ENCODE measurements around the gene SRGAP1. TPM values are rescaled to one million over a fixed set of nuclear protein-coding genes. Genes with fewer than 3 reads are reported as not detected.

The SRGAP1 gene
- polyA plus RNA-seq, 1 donor (not counting 4 experiments of a cell fraction or from before 2014, with no cell fraction given) = 4.5 TPM

DNA sequence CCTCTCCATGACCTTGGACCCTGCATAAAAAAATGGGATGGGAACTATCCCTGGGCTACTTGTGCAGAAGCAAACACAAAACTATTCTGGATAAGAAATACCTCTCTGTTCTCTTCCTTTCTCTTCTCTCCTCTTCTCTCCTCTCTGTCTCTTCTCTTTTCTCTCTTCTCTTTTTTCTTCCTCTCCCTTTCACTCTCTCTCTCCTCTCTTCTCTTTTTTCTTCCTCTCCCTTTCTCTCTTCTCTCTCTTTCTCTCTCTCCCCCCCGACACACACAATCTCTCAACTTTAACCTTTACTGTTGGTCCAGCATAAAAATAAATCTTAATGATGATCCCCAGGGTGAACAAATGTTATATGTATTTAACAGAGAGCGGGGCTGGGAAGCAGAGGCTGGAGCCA, 141.4 kb downstream of the SRGAP1 start:
- Histone ChIP-seq H3K27me3 (ENCODE audit: control insufficient read depth, extremely low read depth, insufficient read depth, low read length) (no peaks in the 10 kb centered on the region), H3K9me3 (ENCODE audit: control insufficient read depth, low read depth, low read length) (no peaks in the 10 kb centered on the region), H3K4me1 (ENCODE audit: control insufficient read depth, extremely low read depth, insufficient read depth, low read length) (peaks cover 2% of the 10 kb centered on the region), H3K36me3 (ENCODE audit: control insufficient read depth in 2 of 2, extremely low read depth in 1 of 2, insufficient read depth in 2 of 2, low read length in 2 of 2) (peaks cover 2 to 19% of the 10 kb centered on the region in 2 experiments), H3K9me1 (ENCODE audit: control insufficient read depth, extremely low read depth, insufficient read depth, low read length) (no peaks in the 10 kb centered on the region), H3K4me2 (ENCODE audit: control insufficient read depth, extremely low read depth, insufficient read depth, low read depth, low read length) (no peak overlapping the region), H2AFZ (ENCODE audit: control insufficient read depth, low read length) (no peak overlapping the region), H4K20me1 (ENCODE audit: control insufficient read depth, extremely low read depth, insufficient read depth, low read length) (no peaks in the 10 kb centered on the region), H3K79me2 (ENCODE audit: control insufficient read depth, insufficient read depth, low read length) (peaks cover 4% of the 10 kb centered on the region), H3K27ac (ENCODE audit: control insufficient read depth, insufficient read depth, low read length) (no peak overlapping the region), H3K9ac (ENCODE audit: control insufficient read depth, extremely low read depth, insufficient read depth, low read length) (no peak overlapping the region), H3K4me3 (ENCODE audit: control insufficient read depth in 2 of 3, extremely low read depth in 1 of 3, insufficient read depth in 2 of 3, low read depth in 1 of 3, low read length in 3 of 3) (no peak overlapping the region)
- FAIRE-seq (no peak), DNase-seq (ENCODE audit: low read depth, low spot score) (no peak)
- TF ChIP-seq EZH2 (IDR thresholded peaks at IDR 0.05; ENCODE audit: low read length) = no peak
- TF ChIP-seq, protein P1, sequence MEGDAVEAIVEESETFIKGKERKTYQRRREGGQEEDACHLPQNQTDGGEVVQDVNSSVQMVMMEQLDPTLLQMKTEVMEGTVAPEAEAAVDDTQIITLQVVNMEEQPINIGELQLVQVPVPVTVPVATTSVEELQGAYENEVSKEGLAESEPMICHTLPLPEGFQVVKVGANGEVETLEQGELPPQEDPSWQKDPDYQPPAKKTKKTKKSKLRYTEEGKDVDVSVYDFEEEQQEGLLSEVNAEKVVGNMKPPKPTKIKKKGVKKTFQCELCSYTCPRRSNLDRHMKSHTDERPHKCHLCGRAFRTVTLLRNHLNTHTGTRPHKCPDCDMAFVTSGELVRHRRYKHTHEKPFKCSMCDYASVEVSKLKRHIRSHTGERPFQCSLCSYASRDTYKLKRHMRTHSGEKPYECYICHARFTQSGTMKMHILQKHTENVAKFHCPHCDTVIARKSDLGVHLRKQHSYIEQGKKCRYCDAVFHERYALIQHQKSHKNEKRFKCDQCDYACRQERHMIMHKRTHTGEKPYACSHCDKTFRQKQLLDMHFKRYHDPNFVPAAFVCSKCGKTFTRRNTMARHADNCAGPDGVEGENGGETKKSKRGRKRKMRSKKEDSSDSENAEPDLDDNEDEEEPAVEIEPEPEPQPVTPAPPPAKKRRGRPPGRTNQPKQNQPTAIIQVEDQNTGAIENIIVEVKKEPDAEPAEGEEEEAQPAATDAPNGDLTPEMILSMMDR (optimal IDR thresholded peaks at IDR 0.05 in 1 of 3, IDR thresholded peaks at IDR 0.05 in 1 of 3, conservative IDR thresholded peaks at IDR 0.05 in 1 of 3; ENCODE audit: extremely low read depth in 1 of 3, insufficient read depth in 2 of 3, low read length in 3 of 3) = no peak
- dilution Hi-C loops (cut with MboI; ENCODE audit: extremely low pct_ligation_motif_present, low sequenced_read_pairs) = no loop called here

DNA sequence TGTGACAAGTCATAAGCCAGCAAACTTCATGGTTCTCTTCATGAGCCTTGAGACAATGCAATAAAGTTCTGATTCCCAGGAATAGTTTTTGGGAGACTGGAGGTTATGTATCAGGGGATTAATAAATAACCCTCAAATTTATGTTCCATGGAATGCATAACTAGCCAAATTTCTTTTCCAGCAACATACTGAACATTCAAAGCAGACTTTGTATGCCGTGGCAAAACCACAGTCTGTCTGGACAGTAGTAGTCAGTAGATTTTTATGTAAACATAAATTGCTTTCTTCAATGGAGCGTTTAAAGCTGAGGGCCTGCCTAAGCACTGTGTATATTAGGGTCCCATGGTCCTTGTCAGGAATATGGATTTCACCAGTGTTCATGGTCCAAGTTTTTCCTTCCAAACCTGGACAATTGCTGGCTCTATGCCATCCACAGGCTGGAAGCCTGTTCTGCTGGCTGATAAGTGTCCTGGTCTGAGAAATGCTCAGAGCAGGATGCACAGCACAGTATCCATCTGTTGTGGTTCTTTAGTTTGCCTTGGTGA, 144.9 kb downstream of the SRGAP1 start:
- Histone ChIP-seq H3K4me2 (ENCODE audit: control insufficient read depth, extremely low read depth, insufficient read depth, low read depth, low read length) (no peak overlapping the region), H3K9me3 (ENCODE audit: control insufficient read depth, low read depth, low read length) (no peaks in the 10 kb centered on the region), H3K79me2 (ENCODE audit: control insufficient read depth, insufficient read depth, low read length) (no peaks in the 10 kb centered on the region), H3K4me3 (ENCODE audit: control insufficient read depth in 2 of 3, extremely low read depth in 1 of 3, insufficient read depth in 2 of 3, low read depth in 1 of 3, low read length in 3 of 3) (no peak overlapping the region), H3K27me3 (ENCODE audit: control insufficient read depth, extremely low read depth, insufficient read depth, low read length) (no peaks in the 10 kb centered on the region), H3K36me3 (ENCODE audit: control insufficient read depth in 2 of 2, extremely low read depth in 1 of 2, insufficient read depth in 2 of 2, low read length in 2 of 2) (peaks cover 2 to 25% of the 10 kb centered on the region in 2 experiments), H3K4me1 (ENCODE audit: control insufficient read depth, extremely low read depth, insufficient read depth, low read length) (peaks cover 13% of the 10 kb centered on the region), H2AFZ (ENCODE audit: control insufficient read depth, low read length) (no peak overlapping the region), H3K9ac (ENCODE audit: control insufficient read depth, extremely low read depth, insufficient read depth, low read length) (no peak overlapping the region), H3K27ac (ENCODE audit: control insufficient read depth, insufficient read depth, low read length) (no peak overlapping the region), H4K20me1 (ENCODE audit: control insufficient read depth, extremely low read depth, insufficient read depth, low read length) (no peaks in the 10 kb centered on the region), H3K9me1 (ENCODE audit: control insufficient read depth, extremely low read depth, insufficient read depth, low read length) (peaks cover 3% of the 10 kb centered on the region)
- no peak for DNase-seq (ENCODE audit: low read depth, low spot score)
- TF ChIP-seq EZH2 (IDR thresholded peaks at IDR 0.05; ENCODE audit: low read length) = no peak
- TF ChIP-seq, protein P1 (optimal IDR thresholded peaks at IDR 0.05 in 1 of 3, IDR thresholded peaks at IDR 0.05 in 1 of 3, conservative IDR thresholded peaks at IDR 0.05 in 1 of 3; ENCODE audit: extremely low read depth in 1 of 3, insufficient read depth in 2 of 3, low read length in 3 of 3) = no peak
- dilution Hi-C loops (cut with MboI; ENCODE audit: extremely low pct_ligation_motif_present, low sequenced_read_pairs) = no loop called here
- FAIRE-seq = no peak
